ENCODE data around the gene PPM1L.

PPM1L gene

GRCh38 chr3:160852856-160853255, 96.8 kb downstream of the PPM1L start:
- Histone ChIP-seq H3K79me2 (ENCODE audit: insufficient read depth, low read depth) (no peaks in the 10 kb centered on the region), H3K36me3 (ENCODE audit: insufficient read depth) (no peaks in the 10 kb centered on the region), H2AFZ (ENCODE audit: low read depth) (no peak overlapping the region), H3K4me2 (no peak overlapping the region), H3K27ac (no peak overlapping the region), H3K4me3 (IDR thresholded peaks at IDR 0.05; ENCODE audit: insufficient read depth, low read depth, low read length) (no peak overlapping the region), H3K4me1 (ENCODE audit: low read depth, poor library complexity, severe bottlenecking) (no peaks in the 10 kb centered on the region), H3K27me3 (ENCODE audit: insufficient read depth, low read depth) (no peaks in the 10 kb centered on the region), H3K9ac (no peak overlapping the region), H4K20me1 (ENCODE audit: insufficient read depth) (no peaks in the 10 kb centered on the region)
- TF ChIP-seq CTCF (conservative IDR thresholded peaks at IDR 0.05; ENCODE audit: low read depth, low read length): no peak

- no peaks in the 10 kb centered on the region for H3K27me3 ChIP-seq (ENCODE audit: insufficient read depth, low read depth)
- H2AFZ ChIP-seq (ENCODE audit: low read depth): no peak overlapping the region
- no peak overlapping the region for H3K4me2 ChIP-seq
- H4K20me1 ChIP-seq (ENCODE audit: insufficient read depth): no peaks in the 10 kb centered on the region
- no peaks in the 10 kb centered on the region for H3K36me3 ChIP-seq (ENCODE audit: insufficient read depth)
- no peak overlapping the region for H3K9ac ChIP-seq
- TF ChIP-seq CTCF (conservative IDR thresholded peaks at IDR 0.05; ENCODE audit: low read depth, low read length): no peak
- H3K27ac ChIP-seq: no peak overlapping the region
- no peaks in the 10 kb centered on the region for H3K4me1 ChIP-seq (ENCODE audit: low read depth, poor library complexity, severe bottlenecking)
- H3K79me2 ChIP-seq (ENCODE audit: insufficient read depth, low read depth): no peaks in the 10 kb centered on the region
- no peak overlapping the region for H3K4me3 ChIP-seq (IDR thresholded peaks at IDR 0.05; ENCODE audit: insufficient read depth, low read depth, low read length)
Observed at GRCh38 chr3:160856450-160856849, 100.4 kb downstream of the PPM1L start.

GRCh38 chr3:160857476-160858119, 101.6 kb downstream of the PPM1L start:
- Histone ChIP-seq H4K20me1 (ENCODE audit: insufficient read depth) (no peaks in the 10 kb centered on the region), H3K27me3 (ENCODE audit: insufficient read depth, low read depth) (no peaks in the 10 kb centered on the region), H3K4me1 (ENCODE audit: low read depth, poor library complexity, severe bottlenecking) (no peaks in the 10 kb centered on the region), H3K4me2 (no peak overlapping the region), H2AFZ (ENCODE audit: low read depth) (no peak overlapping the region), H3K36me3 (ENCODE audit: insufficient read depth) (no peaks in the 10 kb centered on the region), H3K9ac (no peak overlapping the region), H3K4me3 (IDR thresholded peaks at IDR 0.05; ENCODE audit: insufficient read depth, low read depth, low read length) (no peak overlapping the region), H3K27ac (no peak overlapping the region), H3K79me2 (ENCODE audit: insufficient read depth, low read depth) (no peaks in the 10 kb centered on the region)
- TF ChIP-seq CTCF (conservative IDR thresholded peaks at IDR 0.05; ENCODE audit: low read depth, low read length): no peak

- no peak overlapping the region for H3K4me2 ChIP-seq
- H3K27me3 ChIP-seq (ENCODE audit: insufficient read depth, low read depth): no peaks in the 10 kb centered on the region
- H3K4me3 ChIP-seq (IDR thresholded peaks at IDR 0.05; ENCODE audit: insufficient read depth, low read depth, low read length): no peak overlapping the region
- no peaks in the 10 kb centered on the region for H3K79me2 ChIP-seq (ENCODE audit: insufficient read depth, low read depth)
- no peak overlapping the region for H3K27ac ChIP-seq
- H3K36me3 ChIP-seq (ENCODE audit: insufficient read depth): no peaks in the 10 kb centered on the region
- no peaks in the 10 kb centered on the region for H3K4me1 ChIP-seq (ENCODE audit: low read depth, poor library complexity, severe bottlenecking)
- no peak for TF ChIP-seq CTCF (conservative IDR thresholded peaks at IDR 0.05; ENCODE audit: low read depth, low read length)
- H2AFZ ChIP-seq (ENCODE audit: low read depth): no peak overlapping the region
- H4K20me1 ChIP-seq (ENCODE audit: insufficient read depth): no peaks in the 10 kb centered on the region
- no peak overlapping the region for H3K9ac ChIP-seq
Observed at GRCh38 chr3:160860346-160860745, 104.3 kb downstream of the PPM1L start.

All from KMS-11 (cell line).